SIG-M5 treated with dmso at 0.1 percent for 504 hours (cell line): Measurements from ENCODE around the gene SPO11.
A peak's percentile ranks its signal among the peaks of the same experiment; 100 is the strongest.

Experiments
- DNase-seq: peaks from one replicate; lab custom pipeline; 2025; ENCODE audit not compliant: unreplicated experiment; lab: John Stamatoyannopoulos, UW

SPO11 gene

GRCh38 chr20:57329608-57330221, at the start of gene SPO11:
Gene SPO11, plus strand, starts transcription at chr20:57329803. Its CDS starts 65 bp downstream, at chr20:57329868.
- peak; percentile 12 for DNase-seq

- DNase-seq: no peak
Measured at GRCh38 chr20:57280221-57280620, 49.4 kb upstream of the SPO11 start.

GRCh38 chr20:57281900-57282299, 47.7 kb upstream of the SPO11 start:
- no peak for DNase-seq

GRCh38 chr20:57282670-57283361, 46.8 kb upstream of the SPO11 start:
- DNase-seq: no peak

GRCh38 chr20:57283860-57284259, 45.7 kb upstream of the SPO11 start:
- no peak for DNase-seq

GRCh38 chr20:57287007-57287880, 42.4 kb upstream of the SPO11 start:
- no peak for DNase-seq

GRCh38 chr20:57287901-57288300, 41.7 kb upstream of the SPO11 start:
- no peak for DNase-seq

GRCh38 chr20:57288651-57289277, 40.8 kb upstream of the SPO11 start:
- DNase-seq: no peak

GRCh38 chr20:57289391-57290177, 40.0 kb upstream of the SPO11 start:
- DNase-seq: no peak

- no peak for DNase-seq
Measured at GRCh38 chr20:57290178-57290484, 39.5 kb upstream of the SPO11 start.

GRCh38 chr20:57291003-57291402, 38.6 kb upstream of the SPO11 start:
- DNase-seq: no peak

- no peak for DNase-seq
Measured at GRCh38 chr20:57291694-57292093, 37.9 kb upstream of the SPO11 start.

GRCh38 chr20:57292611-57293010, 37.0 kb upstream of the SPO11 start:
- no peak for DNase-seq

GRCh38 chr20:57293995-57294394, 35.6 kb upstream of the SPO11 start:
- no peak for DNase-seq

- DNase-seq: no peak
Measured at GRCh38 chr20:57294550-57294949, 35.1 kb upstream of the SPO11 start.

GRCh38 chr20:57298457-57298856, 31.1 kb upstream of the SPO11 start:
- no peak for DNase-seq

GRCh38 chr20:57301026-57301425, 28.6 kb upstream of the SPO11 start:
- no peak for DNase-seq

GRCh38 chr20:57306747-57307146, 22.9 kb upstream of the SPO11 start:
- DNase-seq: no peak

GRCh38 chr20:57308451-57309271, 20.9 kb upstream of the SPO11 start:
- DNase-seq: peak; percentile 52

GRCh38 chr20:57309544-57310115, 20.0 kb upstream of the SPO11 start:
- no peak for DNase-seq
